Activated CD4-positive, alpha-beta T cell treated with anti-CD3 and anti-CD28 coated beads for 1 hour (primary cell): ENCODE measurements around the gene GRIP2.

Source experiments
- DNase-seq: peaks from one replicate; pipeline ENCODE4 v3.0.0-alpha.2; 2020

Gene GRIP2

GRCh38 chr3:14505001-14505802 lies 34.9 kb downstream of the GRIP2 start:
- no peak for DNase-seq

- DNase-seq = no peak
Measured at GRCh38 chr3:14503706-14504065, 36.5 kb downstream of the GRIP2 start.

- DNase-seq = no peak
Measured at GRCh38 chr3:14503033-14503705, 37.0 kb downstream of the GRIP2 start.

GRCh38 chr3:14502472-14502871 lies 37.7 kb downstream of the GRIP2 start:
- no peak for DNase-seq

GRCh38 chr3:14497321-14497720 lies 42.8 kb downstream of the GRIP2 start:
- no peak for DNase-seq

- no peak for DNase-seq
Measured at GRCh38 chr3:14496351-14496750, 43.8 kb downstream of the GRIP2 start.

- no peak for DNase-seq
Measured at GRCh38 chr3:14494973-14495300, 45.2 kb downstream of the GRIP2 start.

GRCh38 chr3:14494279-14494972 lies 45.7 kb downstream of the GRIP2 start:
- DNase-seq = no peak

GRCh38 chr3:14492948-14493881 lies 46.9 kb downstream of the GRIP2 start:
- no peak for DNase-seq

- no peak for DNase-seq
Measured at GRCh38 chr3:14491396-14492190, 48.5 kb downstream of the GRIP2 start.

- DNase-seq = no peak
Measured at GRCh38 chr3:14490831-14491230, 49.3 kb downstream of the GRIP2 start.

- no peak for DNase-seq
Measured at GRCh38 chr3:14490255-14490654, 49.9 kb downstream of the GRIP2 start.

GRCh38 chr3:14489641-14490040 lies 50.5 kb downstream of the GRIP2 start:
- no peak for DNase-seq

- DNase-seq = no peak
Measured at GRCh38 chr3:14488286-14489041, 51.7 kb downstream of the GRIP2 start.

GRCh38 chr3:14487821-14488220 lies 52.3 kb downstream of the GRIP2 start:
- DNase-seq = no peak

- DNase-seq = no peak
Measured at GRCh38 chr3:14487086-14487485, 53.1 kb downstream of the GRIP2 start.

GRCh38 chr3:14486460-14486859 lies 53.7 kb downstream of the GRIP2 start:
- DNase-seq = no peak

- no peak for DNase-seq
Measured at GRCh38 chr3:14485981-14486380, 54.2 kb downstream of the GRIP2 start.

GRCh38 chr3:14484741-14485140 lies 55.4 kb downstream of the GRIP2 start:
- DNase-seq = no peak

- no peak for DNase-seq
Measured at GRCh38 chr3:14483286-14483685, 56.9 kb downstream of the GRIP2 start.

GRCh38 chr3:14482271-14482721 lies 57.8 kb downstream of the GRIP2 start:
- no peak for DNase-seq
